Measurements from ENCODE around the gene NKAIN2. TPM values are rescaled to one million over a fixed set of nuclear protein-coding genes. Genes with fewer than 3 reads are reported as not detected.

The NKAIN2 gene
- total RNA-seq, 1 donor from 2014 or later: not detected

- no peaks in the 10 kb centered on the region for H3K4me1 ChIP-seq
- ATAC-seq (no peak), DNase-seq (no peak)
- H3K9me3 ChIP-seq: no peaks in the 10 kb centered on the region
- no peaks in the 10 kb centered on the region for H3K27me3 ChIP-seq
- no peak overlapping the region for H3K27ac ChIP-seq
- intact Hi-C loops (cut with DNase I): no loop called here
- no peaks in the 10 kb centered on the region for H3K36me3 ChIP-seq
- H3K4me3 ChIP-seq: no peak overlapping the region
- no peak for TF ChIP-seq CTCF (IDR thresholded peaks at IDR 0.05)
Measured at GRCh38 chr6:123994168-123994567, 190.5 kb downstream of the NKAIN2 start.

GRCh38 chr6:123994891-123995635 lies 191.4 kb downstream of the NKAIN2 start:
- no peaks in the 10 kb centered on the region for H3K9me3 ChIP-seq
- no peak overlapping the region for H3K27ac ChIP-seq
- DNase-seq: no peak
- TF ChIP-seq CTCF (IDR thresholded peaks at IDR 0.05): no peak
- no peaks in the 10 kb centered on the region for H3K4me1 ChIP-seq
- ATAC-seq: no peak
- H3K36me3 ChIP-seq: no peaks in the 10 kb centered on the region
- H3K27me3 ChIP-seq: no peaks in the 10 kb centered on the region
- intact Hi-C loops (cut with DNase I): no loop called here
- no peak overlapping the region for H3K4me3 ChIP-seq

GRCh38 chr6:123997223-123997622 lies 193.6 kb downstream of the NKAIN2 start:
- H3K4me3 ChIP-seq: no peak overlapping the region
- H3K36me3 ChIP-seq: no peaks in the 10 kb centered on the region
- intact Hi-C loops (cut with DNase I): no loop called here
- DNase-seq: no peak
- no peaks in the 10 kb centered on the region for H3K9me3 ChIP-seq
- ATAC-seq: no peak
- no peak overlapping the region for H3K27ac ChIP-seq
- no peaks in the 10 kb centered on the region for H3K4me1 ChIP-seq
- TF ChIP-seq CTCF (IDR thresholded peaks at IDR 0.05): no peak
- H3K27me3 ChIP-seq: no peaks in the 10 kb centered on the region

- Histone ChIP-seq H3K27ac (no peak overlapping the region), H3K27me3 (no peaks in the 10 kb centered on the region), H3K4me3 (no peak overlapping the region), H3K9me3 (no peaks in the 10 kb centered on the region), H3K4me1 (no peaks in the 10 kb centered on the region), H3K36me3 (no peaks in the 10 kb centered on the region)
- no peak for ATAC-seq
- intact Hi-C loops (cut with DNase I): no loop called here
- no peak for TF ChIP-seq CTCF (IDR thresholded peaks at IDR 0.05)
- DNase-seq: no peak
Measured at GRCh38 chr6:124002377-124003081, 198.9 kb downstream of the NKAIN2 start.

- Histone ChIP-seq H3K4me1 (no peaks in the 10 kb centered on the region), H3K4me3 (no peak overlapping the region), H3K36me3 (no peaks in the 10 kb centered on the region), H3K9me3 (no peaks in the 10 kb centered on the region), H3K27ac (no peak overlapping the region), H3K27me3 (no peaks in the 10 kb centered on the region)
- no peak for ATAC-seq
- DNase-seq: no peak
- intact Hi-C loops (cut with DNase I): no loop called here
- no peak for TF ChIP-seq CTCF (IDR thresholded peaks at IDR 0.05)
Measured at GRCh38 chr6:124007266-124007665, 203.6 kb downstream of the NKAIN2 start.
